Measurements from ENCODE around the gene CALR3. TPM values are rescaled to one million over a fixed set of nuclear protein-coding genes. Genes with fewer than 3 reads are reported as not detected.

The CALR3 gene
- total and polyA plus RNA-seq, 2 of the 13 experiments (the other 11 are each of a cell fraction or from before 2014, with no cell fraction given): not detected

DNA sequence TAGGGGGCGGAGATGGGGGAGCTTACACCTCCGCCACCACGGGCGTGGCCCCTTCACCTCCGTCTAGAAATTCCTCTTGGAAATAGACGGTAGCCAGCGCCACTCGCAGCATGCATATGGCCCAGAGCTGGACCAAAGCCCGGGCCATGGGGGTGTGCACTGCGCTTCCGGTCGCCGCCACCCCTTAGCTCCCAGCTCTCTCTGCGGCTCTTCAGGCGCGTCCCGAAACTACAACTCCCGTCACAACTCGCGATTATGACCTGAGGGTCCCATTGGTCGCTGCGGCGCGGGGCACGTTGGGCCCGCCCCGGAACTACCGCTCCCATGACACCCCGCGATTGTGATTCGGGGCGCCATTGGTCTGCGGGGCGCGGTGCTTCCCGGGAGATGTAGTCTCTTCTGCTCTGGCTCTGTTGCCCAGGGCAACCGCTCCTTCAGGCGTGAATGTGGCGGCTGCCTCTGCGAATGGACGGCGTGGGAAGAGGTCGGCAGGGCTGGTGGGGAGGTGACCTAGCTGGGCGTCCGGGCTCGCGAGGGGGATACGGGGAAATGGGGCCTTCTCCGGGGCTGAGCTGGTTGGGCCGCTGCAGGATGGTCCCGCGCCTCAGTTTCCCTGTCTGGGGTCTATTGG lies at the start of gene CALR3, which contains the start of gene C19orf44 (continued):
- TF ChIP-seq ZNF317 (CRISPR knock-in tag; IDR thresholded peaks at IDR 0.05) (0 out of 2 replicates have a peak, but pooled peaks have one; percentile 58), ZNF501 (CRISPR knock-in tag; IDR thresholded peaks at IDR 0.05) (peak; percentile 92), CC2D1A (CRISPR knock-in tag; IDR thresholded peaks at IDR 0.05) (no peak), ZSCAN31 (CRISPR knock-in tag; IDR thresholded peaks at IDR 0.05; ENCODE audit: low read depth) (peak; percentile 64), ZNF7 (CRISPR knock-in tag; IDR thresholded peaks at IDR 0.05) (no peak), ONECUT2 (CRISPR knock-in tag; IDR thresholded peaks at IDR 0.05) (no peak), HDAC1 (CRISPR knock-in tag; IDR thresholded peaks at IDR 0.05) (peak; percentile 84), PAWR (CRISPR knock-in tag; IDR thresholded peaks at IDR 0.05; ENCODE audit: borderline replicate concordance) (no peak), FOXK1 (CRISPR knock-in tag; IDR thresholded peaks at IDR 0.05; ENCODE audit: borderline replicate concordance, low read depth) (peak; percentile 77; the same call in 1 of the 2 replicates), MBNL3 (CRISPR knock-in tag; conservative IDR thresholded peaks at IDR 0.05) (no peak), IRF2 (CRISPR knock-in tag; IDR thresholded peaks at IDR 0.05) (peak; percentile 98), PLRG1 (conservative IDR thresholded peaks at IDR 0.05) (no peak), ZNF256 (CRISPR knock-in tag; conservative IDR thresholded peaks at IDR 0.05) (0 out of 2 replicates have a peak, but pooled peaks have one; percentile 21), MIXL1 (CRISPR knock-in tag; IDR thresholded peaks at IDR 0.05) (peak; percentile 91), RFXAP (CRISPR knock-in tag; IDR thresholded peaks at IDR 0.05; ENCODE audit: borderline replicate concordance) (peak; percentile 79; the same call in 1 of the 2 replicates), YY1 (IDR thresholded peaks at IDR 0.05; ENCODE audit: insufficient read depth, insufficient replicate concordance, low read depth, low read length) (peak; percentile 92), NBN (conservative IDR thresholded peaks at IDR 0.05) (no peak), NR2F6 (IDR thresholded peaks at IDR 0.05) (no peak), NR2F6 (CRISPR knock-in tag; IDR thresholded peaks at IDR 0.05) (no peak; the same call in none of the 2 replicates), ZNF557 (CRISPR knock-in tag; IDR thresholded peaks at IDR 0.05) (no peak)
- TF ChIP-seq, protein P1, sequence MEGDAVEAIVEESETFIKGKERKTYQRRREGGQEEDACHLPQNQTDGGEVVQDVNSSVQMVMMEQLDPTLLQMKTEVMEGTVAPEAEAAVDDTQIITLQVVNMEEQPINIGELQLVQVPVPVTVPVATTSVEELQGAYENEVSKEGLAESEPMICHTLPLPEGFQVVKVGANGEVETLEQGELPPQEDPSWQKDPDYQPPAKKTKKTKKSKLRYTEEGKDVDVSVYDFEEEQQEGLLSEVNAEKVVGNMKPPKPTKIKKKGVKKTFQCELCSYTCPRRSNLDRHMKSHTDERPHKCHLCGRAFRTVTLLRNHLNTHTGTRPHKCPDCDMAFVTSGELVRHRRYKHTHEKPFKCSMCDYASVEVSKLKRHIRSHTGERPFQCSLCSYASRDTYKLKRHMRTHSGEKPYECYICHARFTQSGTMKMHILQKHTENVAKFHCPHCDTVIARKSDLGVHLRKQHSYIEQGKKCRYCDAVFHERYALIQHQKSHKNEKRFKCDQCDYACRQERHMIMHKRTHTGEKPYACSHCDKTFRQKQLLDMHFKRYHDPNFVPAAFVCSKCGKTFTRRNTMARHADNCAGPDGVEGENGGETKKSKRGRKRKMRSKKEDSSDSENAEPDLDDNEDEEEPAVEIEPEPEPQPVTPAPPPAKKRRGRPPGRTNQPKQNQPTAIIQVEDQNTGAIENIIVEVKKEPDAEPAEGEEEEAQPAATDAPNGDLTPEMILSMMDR (CRISPR knock-in tag; IDR thresholded peaks at IDR 0.05): peak; percentile 34
- TF ChIP-seq, protein P2, sequence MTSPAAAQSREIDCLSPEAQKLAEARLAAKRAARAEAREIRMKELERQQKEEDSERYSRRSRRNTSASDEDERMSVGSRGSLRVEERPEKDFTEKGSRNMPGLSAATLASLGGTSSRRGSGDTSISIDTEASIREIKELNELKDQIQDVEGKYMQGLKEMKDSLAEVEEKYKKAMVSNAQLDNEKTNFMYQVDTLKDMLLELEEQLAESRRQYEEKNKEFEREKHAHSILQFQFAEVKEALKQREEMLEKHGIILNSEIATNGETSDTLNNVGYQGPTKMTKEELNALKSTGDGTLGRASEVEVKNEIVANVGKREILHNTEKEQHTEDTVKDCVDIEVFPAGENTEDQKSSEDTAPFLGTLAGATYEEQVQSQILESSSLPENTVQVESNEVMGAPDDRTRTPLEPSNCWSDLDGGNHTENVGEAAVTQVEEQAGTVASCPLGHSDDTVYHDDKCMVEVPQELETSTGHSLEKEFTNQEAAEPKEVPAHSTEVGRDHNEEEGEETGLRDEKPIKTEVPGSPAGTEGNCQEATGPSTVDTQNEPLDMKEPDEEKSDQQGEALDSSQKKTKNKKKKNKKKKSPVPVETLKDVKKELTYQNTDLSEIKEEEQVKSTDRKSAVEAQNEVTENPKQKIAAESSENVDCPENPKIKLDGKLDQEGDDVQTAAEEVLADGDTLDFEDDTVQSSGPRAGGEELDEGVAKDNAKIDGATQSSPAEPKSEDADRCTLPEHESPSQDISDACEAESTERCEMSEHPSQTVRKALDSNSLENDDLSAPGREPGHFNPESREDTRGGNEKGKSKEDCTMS (CRISPR knock-in tag; conservative IDR thresholded peaks at IDR 0.05): no peak
- TF ChIP-seq, protein P3, sequence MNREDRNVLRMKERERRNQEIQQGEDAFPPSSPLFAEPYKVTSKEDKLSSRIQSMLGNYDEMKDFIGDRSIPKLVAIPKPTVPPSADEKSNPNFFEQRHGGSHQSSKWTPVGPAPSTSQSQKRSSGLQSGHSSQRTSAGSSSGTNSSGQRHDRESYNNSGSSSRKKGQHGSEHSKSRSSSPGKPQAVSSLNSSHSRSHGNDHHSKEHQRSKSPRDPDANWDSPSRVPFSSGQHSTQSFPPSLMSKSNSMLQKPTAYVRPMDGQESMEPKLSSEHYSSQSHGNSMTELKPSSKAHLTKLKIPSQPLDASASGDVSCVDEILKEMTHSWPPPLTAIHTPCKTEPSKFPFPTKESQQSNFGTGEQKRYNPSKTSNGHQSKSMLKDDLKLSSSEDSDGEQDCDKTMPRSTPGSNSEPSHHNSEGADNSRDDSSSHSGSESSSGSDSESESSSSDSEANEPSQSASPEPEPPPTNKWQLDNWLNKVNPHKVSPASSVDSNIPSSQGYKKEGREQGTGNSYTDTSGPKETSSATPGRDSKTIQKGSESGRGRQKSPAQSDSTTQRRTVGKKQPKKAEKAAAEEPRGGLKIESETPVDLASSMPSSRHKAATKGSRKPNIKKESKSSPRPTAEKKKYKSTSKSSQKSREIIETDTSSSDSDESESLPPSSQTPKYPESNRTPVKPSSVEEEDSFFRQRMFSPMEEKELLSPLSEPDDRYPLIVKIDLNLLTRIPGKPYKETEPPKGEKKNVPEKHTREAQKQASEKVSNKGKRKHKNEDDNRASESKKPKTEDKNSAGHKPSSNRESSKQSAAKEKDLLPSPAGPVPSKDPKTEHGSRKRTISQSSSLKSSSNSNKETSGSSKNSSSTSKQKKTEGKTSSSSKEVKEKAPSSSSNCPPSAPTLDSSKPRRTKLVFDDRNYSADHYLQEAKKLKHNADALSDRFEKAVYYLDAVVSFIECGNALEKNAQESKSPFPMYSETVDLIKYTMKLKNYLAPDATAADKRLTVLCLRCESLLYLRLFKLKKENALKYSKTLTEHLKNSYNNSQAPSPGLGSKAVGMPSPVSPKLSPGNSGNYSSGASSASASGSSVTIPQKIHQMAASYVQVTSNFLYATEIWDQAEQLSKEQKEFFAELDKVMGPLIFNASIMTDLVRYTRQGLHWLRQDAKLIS (CRISPR knock-in tag; IDR thresholded peaks at IDR 0.05): no peak
- TF ChIP-seq, protein P4, sequence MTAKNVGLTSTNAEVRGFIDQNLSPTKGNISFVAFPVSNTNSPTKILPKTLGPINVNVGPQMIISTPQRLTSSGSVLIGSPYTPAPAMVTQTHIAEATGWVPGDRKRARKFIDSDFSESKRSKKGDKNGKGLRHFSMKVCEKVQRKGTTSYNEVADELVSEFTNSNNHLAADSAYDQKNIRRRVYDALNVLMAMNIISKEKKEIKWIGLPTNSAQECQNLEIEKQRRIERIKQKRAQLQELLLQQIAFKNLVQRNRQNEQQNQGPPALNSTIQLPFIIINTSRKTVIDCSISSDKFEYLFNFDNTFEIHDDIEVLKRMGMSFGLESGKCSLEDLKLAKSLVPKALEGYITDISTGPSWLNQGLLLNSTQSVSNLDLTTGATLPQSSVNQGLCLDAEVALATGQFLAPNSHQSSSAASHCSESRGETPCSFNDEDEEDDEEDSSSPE (CRISPR knock-in tag; IDR thresholded peaks at IDR 0.05): peak; percentile 85
